ENCODE data around the gene FAM107A.

GRCh38 chr3:58556001-58556400 is 21.2 kb downstream of the FAM107A start:
- TF ChIP-seq CTCF (conservative IDR thresholded peaks at IDR 0.05; ENCODE audit: low read length): no peak
- no peak for TF ChIP-seq EZH2phosphoT487 (IDR thresholded peaks at IDR 0.05; ENCODE audit: borderline replicate concordance)

Data from Loucy (cell line).